KG1 (cell line): ENCODE measurements around the gene SIRPB2.
A peak's percentile ranks its signal among the peaks of the same experiment; 100 is the strongest.
"Not testable (repeated sequence)": the region's sequence is repeated elsewhere in the genome, so short reads cannot be mapped to it uniquely, and the experiment has no call there.

Source experiments
- DNase-seq: peaks from one replicate; lab custom pipeline; 2025; lab: John Stamatoyannopoulos, UW

Gene SIRPB2

DNA sequence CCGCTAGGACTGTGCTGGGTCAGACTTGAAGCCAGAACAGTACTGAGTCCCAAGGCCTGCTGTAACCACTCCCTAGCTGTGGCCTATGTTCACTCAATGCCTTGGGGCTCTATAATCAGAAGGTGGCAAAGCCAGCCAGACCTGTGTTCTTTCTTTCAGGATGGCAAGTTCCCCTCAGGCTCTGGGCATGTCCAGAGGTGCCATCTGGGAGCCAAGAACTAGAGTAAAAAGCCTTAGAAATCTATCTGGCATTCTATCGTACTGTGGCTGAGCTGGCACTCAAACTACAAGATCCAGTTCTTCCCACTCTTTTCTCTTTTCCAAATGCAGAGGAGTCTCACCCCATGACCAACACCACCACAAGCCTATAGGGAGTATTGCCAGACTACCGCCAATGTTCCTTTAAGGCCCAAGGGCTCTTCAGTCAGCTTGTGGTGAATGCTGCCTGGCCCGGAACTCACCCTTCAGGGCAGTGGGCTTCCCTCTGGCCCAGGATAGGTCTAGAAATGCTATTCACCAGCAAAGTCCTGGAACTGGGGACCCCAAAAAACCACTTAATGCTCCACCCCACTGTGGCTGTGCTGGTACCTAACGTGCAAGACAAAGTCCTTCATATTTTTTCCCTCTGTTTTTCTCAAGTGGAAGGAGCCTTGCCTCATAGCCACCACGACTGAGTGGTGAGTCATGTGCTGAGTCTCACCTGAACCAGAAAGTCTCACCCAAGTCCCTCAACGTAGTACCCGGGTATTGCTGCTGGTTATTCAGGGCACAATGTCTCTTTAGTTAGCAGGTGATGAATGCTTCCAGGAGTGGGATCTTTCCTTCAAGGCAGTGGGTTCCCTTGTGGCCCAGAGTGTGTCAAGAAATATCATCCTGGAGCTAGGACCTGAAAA is 8.6 kb upstream of the SIRPB2 start:
- DNase-seq: no peak

DNA sequence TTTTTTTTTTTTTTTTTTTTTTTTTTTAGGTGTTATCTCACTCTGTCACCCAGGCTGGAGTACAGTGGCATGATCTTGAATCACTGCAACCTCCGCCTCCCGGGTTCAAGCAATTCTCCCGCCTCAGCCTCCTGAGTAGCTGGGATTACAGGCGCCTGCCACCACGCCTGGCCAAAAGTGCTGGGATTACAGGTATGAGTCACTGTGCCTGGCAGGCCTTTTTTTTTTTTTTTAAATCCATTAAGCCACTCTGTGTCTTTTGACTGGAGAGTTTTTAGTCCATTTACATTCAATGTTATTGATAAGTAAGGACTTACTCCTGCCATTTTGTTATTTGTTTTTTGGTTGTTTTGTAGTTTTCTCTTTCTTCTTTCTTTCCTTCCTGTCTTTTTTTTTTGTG is 6.2 kb upstream of the SIRPB2 start:
- not testable (repeated sequence) for DNase-seq

DNA sequence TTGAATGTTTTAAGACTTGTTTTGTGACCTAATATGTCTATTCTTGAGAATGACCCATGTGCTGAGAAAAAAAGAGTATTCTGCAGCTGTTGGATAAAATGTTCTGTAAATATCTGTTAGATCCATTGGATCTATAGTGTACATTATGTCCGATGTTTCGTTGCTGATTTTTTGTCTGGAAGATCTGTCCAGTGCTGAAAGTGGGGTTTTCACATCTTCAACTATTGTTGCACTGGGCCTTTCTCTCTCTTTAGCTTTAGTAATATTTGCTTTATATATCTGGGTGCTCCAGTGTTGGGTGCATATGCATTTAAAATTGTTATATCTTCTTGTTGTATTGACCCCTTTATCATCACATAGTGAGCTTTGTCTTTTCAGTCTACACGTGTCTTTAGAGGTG is 5.7 kb upstream of the SIRPB2 start:
- no peak for DNase-seq

DNA sequence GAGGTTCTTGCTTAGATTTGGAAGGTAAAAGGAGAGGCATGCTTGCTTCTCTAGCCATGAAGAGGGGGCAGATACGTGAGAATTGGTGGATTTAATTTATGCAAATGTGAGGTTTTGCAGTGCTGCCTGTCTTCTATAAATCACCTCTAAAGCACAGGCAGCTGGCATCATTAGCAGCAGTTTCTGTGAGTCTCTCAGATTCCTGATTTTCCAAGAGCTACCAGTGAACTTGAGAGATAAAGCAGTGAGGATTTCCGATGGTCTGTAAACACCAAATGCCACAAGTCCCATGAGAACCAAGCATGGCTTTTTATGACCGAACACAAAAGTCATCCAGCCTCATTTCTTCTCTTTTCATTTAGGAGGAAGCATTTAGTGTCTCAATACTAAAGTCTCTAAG is 3.2 kb upstream of the SIRPB2 start:
- no peak for DNase-seq

DNA sequence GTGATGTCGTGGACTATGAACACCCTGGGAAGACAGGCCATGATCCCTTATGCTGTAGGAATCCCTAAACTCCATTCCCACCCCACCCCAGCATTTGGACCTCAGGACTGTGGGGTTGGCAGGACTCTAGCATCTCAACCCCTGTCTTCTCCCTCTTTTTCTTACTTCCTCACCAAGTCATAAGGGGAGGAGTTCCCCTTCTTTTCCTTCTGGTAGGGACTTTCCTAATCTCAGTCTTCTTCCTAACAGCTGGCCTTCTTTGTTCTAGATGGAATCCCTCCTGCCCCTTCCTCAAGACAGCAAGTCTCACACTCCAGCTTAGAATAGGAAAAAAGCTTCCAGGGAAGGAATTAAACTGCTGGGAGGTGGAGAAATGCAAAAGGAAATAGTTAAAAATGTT is 2.3 kb upstream of the SIRPB2 start:
- no peak for DNase-seq

DNA sequence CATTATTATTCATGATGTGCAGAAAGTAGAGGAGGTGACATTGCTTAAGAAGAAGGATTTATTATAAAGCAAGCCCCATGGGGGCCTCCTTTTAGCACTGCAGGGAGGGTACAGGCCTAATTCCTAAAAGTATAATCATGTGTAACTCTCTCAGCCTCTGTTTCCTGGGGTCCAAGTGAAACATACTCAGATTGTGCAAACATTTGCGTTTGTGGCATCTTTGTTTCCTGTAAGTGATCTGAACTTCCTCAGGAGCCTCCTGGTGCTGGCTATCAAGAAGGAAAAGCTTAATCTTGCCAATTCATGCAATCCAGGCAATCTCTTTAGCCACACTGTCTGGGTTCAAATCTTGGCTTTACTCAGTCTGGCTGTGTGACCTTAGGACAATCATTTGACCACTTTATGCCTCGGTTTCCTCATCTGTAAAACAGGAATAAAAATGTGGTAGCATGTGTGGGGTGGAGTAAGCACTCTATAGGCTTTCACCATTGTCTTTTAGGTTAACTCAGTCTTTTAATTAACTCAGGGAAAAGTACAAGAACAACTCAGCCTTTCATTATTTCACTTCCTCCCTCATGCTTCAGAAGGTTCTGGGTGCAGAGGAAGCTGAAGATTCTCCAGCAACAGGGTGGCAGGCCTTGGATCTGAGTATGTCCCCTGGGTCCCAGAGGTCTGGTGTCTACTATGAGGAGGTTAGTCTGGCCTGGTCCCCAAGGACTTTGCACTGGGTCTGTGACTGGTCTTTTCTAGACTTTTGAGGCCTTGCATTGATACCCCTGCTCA is 831 bp upstream of the SIRPB2 start:
- DNase-seq: no peak

DNA sequence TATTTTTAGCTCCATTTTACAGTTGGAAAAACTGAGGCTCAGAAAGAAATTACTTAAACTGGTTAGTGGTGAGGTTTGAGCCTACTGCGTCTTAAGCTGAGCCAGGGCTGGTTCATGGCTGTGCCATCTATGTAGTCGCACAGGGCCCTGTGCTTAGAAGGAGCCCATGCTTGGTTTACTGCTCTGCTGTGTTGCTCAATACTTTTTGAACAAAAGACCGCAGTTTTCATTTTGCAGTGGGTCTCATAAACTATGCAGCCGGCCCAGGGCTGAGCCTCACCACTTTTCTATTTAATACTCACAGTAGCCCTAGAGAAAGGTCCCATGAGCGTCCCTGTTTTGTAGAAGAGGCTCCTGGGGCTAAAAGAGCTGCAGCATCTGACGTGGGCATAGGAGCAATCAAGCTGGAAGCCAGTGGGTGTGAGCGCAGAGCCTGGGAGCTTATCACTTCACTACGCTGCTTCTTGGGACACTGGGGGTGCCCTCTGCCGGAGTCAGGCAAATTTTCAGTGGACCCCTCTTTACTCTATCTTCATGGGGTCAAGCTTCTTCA is 501 bp downstream of the SIRPB2 start:
- no peak for DNase-seq

DNA sequence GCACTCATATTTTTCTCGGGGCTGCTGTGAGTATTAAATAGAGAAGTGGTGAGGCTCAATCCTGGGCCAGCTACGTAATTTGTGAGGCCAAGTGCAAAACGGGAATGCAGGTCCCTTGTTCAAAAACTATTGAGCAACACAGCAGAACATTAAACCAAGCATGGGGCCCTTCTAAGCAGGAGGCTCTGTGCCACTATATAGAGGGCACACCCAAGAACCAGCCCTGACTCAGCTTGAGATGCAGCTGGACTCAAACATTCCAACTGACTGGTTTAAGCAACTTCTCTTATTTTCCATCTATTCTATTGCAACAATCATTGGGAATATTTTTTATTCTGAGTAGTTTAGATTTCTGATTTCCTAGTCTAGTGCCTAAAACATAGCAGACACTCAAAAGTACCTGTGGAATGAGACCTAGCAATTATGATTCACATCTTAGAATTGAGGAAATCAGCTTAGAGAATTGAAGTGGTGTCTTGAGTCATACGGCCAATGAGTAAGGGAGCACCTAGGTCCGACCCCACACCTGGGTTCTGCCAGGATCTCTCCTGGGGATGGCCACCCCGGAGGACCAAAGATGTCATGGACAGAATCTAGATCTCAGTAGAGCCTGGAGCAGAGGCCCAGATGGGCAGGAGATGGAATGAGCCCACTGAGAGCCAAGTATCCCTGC is 1.3 kb downstream of the SIRPB2 start:
- DNase-seq: no peak

DNA sequence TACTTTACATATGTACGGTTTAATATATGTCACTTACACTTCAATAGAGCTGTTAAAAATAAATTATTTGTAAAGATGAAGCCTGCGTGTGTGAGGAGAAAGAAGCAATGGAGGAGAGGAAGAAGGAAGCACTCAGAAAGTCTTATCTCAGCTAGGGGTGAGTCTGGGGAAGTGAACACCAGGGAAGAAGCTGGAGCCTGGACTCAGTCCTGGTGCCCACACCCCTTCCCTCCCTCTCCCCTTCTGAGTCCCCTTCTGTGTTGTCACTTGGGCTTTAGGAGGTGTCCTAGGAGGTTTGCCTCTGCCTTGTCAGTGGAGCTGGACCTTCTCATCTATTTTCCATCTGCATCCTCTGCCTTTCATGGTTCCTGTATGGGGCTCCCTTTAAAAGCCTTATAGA is 1.9 kb downstream of the SIRPB2 start:
- no peak for DNase-seq

DNA sequence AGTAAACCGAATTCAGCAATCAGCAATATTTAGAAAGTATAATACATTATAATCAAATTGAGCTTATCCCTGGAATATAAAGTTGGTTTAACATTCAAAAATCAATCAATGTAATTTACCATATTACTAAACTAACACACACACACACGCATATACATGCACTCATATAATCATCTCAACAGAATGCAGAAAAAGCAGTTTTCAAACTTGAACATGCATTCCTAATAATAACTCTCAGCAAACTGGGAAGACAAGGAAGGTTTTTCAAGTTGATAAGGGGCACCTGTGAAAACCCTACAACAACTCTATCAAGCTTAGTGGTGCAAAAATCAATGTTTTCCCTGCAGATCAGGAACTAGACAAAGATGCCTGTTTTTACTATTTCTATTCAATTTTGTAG is 4.7 kb downstream of the SIRPB2 start:
- no peak for DNase-seq

DNA sequence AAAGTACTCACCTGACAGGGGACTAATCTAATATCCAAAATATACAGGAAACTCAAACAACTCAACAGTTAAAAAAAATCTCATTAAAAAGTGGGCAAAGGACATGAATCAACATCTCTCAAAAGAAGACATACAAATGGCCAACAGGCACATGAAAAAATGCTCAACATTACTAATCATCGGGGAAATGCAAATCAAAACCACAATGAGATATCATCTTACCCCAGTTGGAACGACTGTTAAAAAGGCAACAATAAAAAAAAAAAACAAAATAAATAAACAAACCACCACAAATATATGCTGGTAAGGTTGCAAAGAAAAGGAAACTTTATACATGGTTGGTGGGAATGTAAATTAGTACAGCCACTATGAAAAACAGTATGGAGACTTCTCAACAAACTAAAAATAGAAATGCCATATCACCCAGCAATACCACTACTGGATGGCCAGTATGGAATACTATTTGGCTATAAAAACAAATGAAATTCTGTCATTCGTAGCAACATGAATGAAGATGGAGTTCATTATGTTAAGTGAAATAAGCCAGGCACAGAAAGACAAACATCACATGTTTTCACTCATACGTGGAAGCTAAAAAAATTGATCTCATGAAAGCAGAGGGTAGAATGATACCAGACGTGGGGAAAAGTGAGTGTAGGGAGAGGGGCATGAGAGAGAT is 6.6 kb downstream of the SIRPB2 start:
- no peak for DNase-seq

DNA sequence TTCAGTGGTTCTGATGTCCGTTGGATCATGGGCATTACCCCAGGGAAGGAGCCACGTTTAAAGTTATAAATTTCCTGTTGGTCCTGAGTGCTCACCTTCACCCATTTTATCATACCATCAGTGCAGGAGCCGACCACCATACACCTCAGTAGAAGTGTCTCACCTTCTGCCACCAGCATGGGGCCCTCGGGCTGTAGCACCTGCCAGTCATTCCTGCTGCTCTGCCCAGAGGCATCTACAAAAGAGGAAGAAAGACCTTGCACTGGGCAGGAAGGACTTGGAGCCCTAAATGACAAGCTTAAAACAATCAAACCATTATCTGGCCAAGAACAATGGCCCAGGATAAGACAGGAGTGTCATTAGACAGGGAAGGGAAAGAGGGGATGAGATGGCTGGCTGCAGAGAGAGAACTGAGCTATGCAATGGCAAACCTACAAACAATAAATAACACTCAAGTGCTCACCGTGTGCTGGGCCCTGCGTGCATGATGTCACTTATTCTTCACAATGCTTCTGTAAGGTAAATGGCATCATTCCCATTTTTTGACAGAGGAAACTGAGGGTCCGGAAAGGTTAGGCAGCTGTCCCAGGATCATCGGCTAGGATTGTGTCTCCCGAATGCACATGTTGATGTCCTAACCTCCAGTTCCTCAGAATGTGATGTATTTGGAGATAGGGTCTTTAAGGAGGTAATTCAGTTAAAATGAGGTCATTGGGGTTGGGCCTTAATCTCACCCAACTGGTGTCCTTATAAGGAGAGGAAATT is 11.2 kb downstream of the SIRPB2 start:
- DNase-seq: no peak

DNA sequence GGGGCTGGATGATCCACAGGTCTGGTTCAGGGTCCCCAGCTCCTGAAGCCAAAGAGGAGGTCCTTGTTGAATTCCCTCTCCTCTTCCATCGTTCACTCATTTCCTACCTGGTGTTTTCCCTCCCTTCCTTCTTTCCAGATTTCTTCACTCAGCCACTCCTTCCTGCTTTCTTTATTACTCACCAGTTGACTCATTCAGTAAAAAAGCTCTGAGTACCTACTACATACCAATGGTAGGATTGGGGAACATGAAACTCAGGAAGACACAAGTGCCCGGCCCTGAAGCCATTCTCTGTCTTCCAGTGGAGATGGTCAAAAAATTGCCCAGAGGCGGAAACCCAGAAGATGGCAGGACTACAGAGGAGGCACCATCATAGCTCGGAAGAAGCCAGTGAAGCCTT is 12.7 kb downstream of the SIRPB2 start:
- DNase-seq: no peak

DNA sequence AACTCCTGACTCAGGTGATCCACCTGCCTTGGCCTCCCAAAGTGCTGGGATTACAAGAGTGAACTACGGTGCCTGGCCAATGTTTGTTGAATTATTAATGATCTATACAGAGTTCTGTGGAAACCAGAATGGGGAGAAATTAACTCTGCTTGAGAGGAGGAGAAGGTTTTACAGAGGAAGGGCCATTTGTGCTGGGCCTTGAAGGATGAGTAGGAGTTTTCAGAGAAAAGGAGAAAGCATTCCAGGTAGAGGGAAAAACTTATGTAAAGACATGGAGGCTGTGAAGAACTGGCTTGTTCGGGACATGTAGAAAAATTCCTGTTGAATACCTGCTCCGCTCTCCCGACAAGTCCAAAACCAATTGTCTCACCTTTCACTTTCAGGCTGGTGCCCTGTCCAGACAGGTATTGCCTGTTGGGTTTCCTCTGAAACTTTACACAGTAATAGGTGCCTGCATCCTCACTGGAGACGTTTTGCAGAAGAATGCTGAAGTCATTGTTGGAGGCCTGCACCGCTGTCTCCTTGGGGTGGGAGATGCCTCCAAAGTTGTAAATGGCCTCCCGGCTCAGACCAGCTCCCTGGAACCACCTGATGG is 13.2 kb downstream of the SIRPB2 start:
- DNase-seq: no peak

DNA sequence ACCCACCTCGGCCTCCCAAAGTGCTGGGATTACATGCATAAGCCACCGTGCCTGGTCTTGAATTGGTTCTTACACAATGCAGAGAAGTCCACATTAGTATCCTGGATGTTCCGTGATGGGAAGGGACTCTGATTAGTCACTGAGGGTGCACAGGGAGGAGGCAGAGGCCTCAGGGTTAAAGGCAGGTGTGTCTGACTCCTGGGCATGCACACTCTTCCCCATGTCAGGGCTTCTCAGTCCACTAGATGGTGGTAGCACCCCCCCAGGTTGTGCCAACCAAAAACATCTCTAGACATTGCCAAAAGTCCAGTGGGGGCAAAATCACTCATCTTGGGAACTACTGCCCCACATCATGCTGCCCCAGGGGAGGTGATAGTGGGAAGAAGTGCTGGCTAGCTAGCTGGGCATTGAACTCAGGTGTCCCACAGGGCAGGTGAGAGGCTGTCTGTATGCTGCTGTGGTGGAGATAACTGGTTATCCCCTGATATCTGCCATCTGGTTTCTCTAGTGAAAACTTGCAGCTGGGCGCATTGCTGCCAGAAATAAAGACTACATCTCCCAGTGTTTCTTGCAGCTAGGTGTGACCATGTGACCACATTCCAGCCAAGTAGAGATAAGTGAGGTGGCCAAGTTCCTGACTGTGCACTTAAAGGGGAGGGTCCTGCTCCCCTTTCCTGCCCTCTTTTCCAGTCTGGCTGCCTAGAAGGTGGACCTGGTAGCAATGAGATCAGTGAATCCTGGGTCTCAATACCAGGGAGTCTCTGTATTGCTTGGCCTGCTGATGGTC is 16.2 kb downstream of the SIRPB2 start:
- DNase-seq: no peak

DNA sequence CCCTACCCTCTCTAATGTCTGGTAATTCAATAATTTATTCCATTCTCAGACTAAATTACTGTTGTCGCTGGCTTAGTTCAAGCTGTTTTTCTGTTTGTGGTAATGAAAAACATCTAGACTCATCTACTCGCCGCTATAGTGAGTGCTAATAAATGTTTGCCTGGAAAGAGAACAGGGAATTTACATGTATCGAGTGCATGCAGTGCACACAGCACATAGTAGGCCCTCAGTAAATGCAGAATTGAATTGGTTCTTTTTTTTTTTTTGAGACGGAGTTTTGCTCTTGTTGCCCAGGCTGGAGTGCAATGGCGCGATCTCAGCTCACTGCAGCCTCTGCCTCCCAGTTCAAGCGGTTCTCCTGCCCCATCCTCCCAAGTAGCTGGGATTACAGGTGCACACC is 16.9 kb downstream of the SIRPB2 start:
- no peak for DNase-seq

DNA sequence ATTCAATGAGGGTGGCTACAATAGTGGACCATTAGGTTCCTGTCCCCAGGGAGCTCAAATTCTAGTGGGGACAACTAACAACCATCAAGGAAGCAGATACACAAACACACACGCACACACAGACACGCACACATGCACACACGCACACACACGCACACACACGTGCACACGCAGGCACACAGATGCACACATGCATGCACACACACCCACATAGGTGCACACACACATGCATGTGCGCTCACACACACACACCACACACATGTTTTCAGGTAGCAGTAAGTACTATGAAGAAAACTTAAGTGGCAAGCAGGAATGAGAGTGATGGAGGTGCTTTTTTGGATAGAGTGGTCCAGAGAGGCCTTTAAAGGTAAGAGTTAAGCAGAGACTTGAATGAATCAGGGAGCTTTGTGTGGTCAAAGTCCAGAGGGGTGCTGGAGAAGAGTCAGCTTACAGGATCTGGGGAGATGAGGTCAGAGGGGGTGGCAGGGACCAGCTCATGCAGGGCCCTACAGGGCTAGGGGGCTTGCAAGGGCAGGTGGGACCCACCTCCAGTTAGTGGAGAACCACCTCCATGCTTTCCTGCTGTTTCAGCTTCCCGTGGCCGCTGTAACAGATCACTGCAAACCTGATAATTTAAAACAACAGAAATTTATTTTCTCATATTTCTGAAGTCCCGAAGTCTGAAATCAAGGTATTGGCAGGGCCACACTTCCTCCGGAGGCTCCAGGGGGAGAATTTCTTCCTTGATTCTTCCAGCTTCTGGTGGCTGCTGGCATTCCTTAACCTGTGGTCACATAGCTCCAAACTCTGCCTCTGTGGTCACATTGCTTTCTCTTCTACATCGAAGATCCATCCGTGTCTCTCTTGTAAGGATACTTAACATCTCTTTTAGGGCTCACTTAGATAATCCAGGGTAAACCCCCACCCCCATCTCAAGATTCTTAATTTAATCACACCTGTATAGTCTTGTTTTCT is 17.7 kb downstream of the SIRPB2 start:
- no peak for DNase-seq

DNA sequence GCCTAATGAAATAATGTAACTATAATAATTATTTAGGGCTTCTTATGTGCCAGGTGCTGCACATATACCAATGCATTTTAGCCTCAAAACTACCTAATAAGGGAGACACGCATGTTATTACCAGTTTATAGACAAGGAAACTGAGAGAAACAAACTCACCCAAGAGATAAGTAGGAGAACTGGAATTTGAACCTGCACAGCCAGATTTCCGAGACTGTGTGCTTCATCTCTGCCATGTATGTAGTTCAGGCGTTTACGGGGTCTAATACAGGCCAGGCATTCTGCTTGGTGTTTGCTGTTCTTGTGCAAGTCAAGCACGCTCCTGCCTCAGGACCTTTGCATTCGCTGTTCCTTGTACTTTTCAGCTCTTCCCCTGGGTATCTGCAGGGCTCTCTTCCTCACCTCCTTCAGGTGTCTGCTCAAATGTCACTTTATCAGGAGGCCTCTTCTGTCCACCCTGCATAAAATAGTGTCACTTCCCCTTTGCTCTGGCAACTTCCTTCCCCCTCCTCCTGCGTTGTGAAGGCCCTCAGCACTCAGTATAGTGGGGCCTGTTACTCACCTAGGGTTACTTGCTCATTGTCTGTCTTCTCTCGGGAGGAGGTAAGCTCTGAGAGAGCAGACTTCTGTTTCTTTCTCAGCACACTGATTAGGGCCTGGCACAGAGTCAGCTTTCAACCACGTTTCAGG is 18.5 kb downstream of the SIRPB2 start:
- DNase-seq: peak; percentile 45
